CD14-positive monocyte (primary cell): ENCODE measurements around the gene ABCA2. TPM values are rescaled to one million over a fixed set of nuclear protein-coding genes. Genes with fewer than 3 reads are reported as not detected.
"Not testable (repeated sequence)": the region's sequence is repeated elsewhere in the genome, so short reads cannot be mapped to it uniquely, and the experiment has no call there.

Source experiments
- DNase-seq, 3 donors: peaks; one replicate each; pipeline ENCODE4 v3.0.0-alpha.2; 2011 to 2022
- H2AFZ ChIP-seq: 2 replicates; pipeline ENCODE4 v1.6.0; 2012; ENCODE audit warnings: mild to moderate bottlenecking, low read depth, low read length, inconsistent platforms; ENCODE audit not compliant: insufficient read depth, poor library complexity, severe bottlenecking
- H3K27ac ChIP-seq, 2 donors: 1 replicate in 1 of 2; 2 replicates in 1 of 2; pipeline ENCODE4 v1.5.1; 2012 to 2013; ENCODE audit warnings: low read length in 2 of 2, control low read depth in 1 of 2, inconsistent platforms in 1 of 2, low read depth in 1 of 2, mild to moderate bottlenecking in 1 of 2
- H3K27me3 ChIP-seq, 2 donors: one replicate each; pipeline versions ENCODE4 v1.6.0 to v1.6.1; 2011 to 2013; ENCODE audit warnings: low read length in 2 of 2; ENCODE audit not compliant: control insufficient read depth in 2 of 2, insufficient read depth in 2 of 2
- H3K36me3 ChIP-seq, 2 donors: replicated peaks in 1 of 2; 1 replicate in 1 of 2; 2 replicates in 1 of 2; pipeline versions ENCODE4 v1.5.1 to v1.6.1; 2012 to 2013; ENCODE audit warnings: low read length in 2 of 2, control low read depth in 1 of 2, inconsistent platforms in 1 of 2, mild to moderate bottlenecking in 1 of 2; ENCODE audit not compliant: insufficient read depth in 2 of 2, control insufficient read depth in 1 of 2
- H3K4me1 ChIP-seq, 2 donors: 1 replicate in 1 of 2; 2 replicates in 1 of 2; pipeline versions ENCODE4 v1.5.1 to v1.6.1; 2012 to 2013; ENCODE audit warnings: low read length in 2 of 2, control low read depth in 1 of 2, inconsistent platforms in 1 of 2, mild to moderate bottlenecking in 1 of 2, moderate library complexity in 1 of 2; ENCODE audit not compliant: insufficient read depth in 2 of 2, control insufficient read depth in 1 of 2
- H3K4me2 ChIP-seq: replicated peaks from 2 replicates; pipeline ENCODE3; 2012; ENCODE audit warnings: low read length, moderate library complexity, mild to moderate bottlenecking; ENCODE audit not compliant: poor library complexity, severe bottlenecking; ENCODE audit errors: extremely low read depth
- H3K4me3 ChIP-seq, 3 experiments: fragments of 200-600 bp in 1 of 3; sonication (generic) in 1 of 3; replicated peaks in 1 of 3; 1 replicate in 2 of 3; 2 replicates in 1 of 3; pipeline ENCODE4 v1.5.1; 2011 to 2013; ENCODE audit warnings: low read length in 3 of 3, mild to moderate bottlenecking in 3 of 3, control low read depth in 2 of 3, low read depth in 2 of 3, inconsistent platforms in 1 of 3, moderate library complexity in 1 of 3
- H3K79me2 ChIP-seq: 2 replicates; pipeline ENCODE4 v1.6.0; 2012; ENCODE audit warnings: mild to moderate bottlenecking, control low read depth, inconsistent platforms, low read length, moderate library complexity; ENCODE audit not compliant: insufficient read depth
- H3K9ac ChIP-seq: 2 replicates; pipeline ENCODE4 v1.6.0; 2017; ENCODE audit warnings: low read length, mild to moderate bottlenecking; ENCODE audit not compliant: insufficient read depth, poor library complexity, severe bottlenecking
- H3K9me3 ChIP-seq, 2 donors: replicated peaks in 1 of 2; 1 replicate in 1 of 2; 2 replicates in 1 of 2; pipeline versions ENCODE4 v1.5.1 to v1.6.1; 2012 to 2013; ENCODE audit warnings: low read length in 2 of 2, control low read depth in 1 of 2; ENCODE audit not compliant: control insufficient read depth in 1 of 2, insufficient read depth in 1 of 2
- H4K20me1 ChIP-seq: 2 replicates; pipeline ENCODE4 v1.6.0; 2012; ENCODE audit warnings: mild to moderate bottlenecking, low read length, control low read depth, moderate library complexity; ENCODE audit not compliant: insufficient read depth
- H3K27ac Mint-ChIP-seq, 7 donors: one replicate each; pipeline ENCODE4 v1.8.0; 2020; ENCODE audit warnings: mild to moderate bottlenecking in 7 of 7, mixed read lengths in 7 of 7, moderate library complexity in 6 of 7, inconsistent platforms in 2 of 7
- H3K27me3 Mint-ChIP-seq, 3 donors: one replicate each; pipeline ENCODE4 v1.8.0; 2021 to 2022; ENCODE audit warnings: low read depth in 3 of 3, mild to moderate bottlenecking in 3 of 3, mixed read lengths in 3 of 3, moderate library complexity in 3 of 3, inconsistent platforms in 1 of 3
- H3K36me3 Mint-ChIP-seq, 2 donors: one replicate each; pipeline ENCODE4 v1.8.0; 2020; ENCODE audit warnings: mixed read lengths in 2 of 2, inconsistent platforms in 1 of 2, mild to moderate bottlenecking in 1 of 2
- H3K4me1 Mint-ChIP-seq: one replicate; pipeline ENCODE4 v1.8.0; 2020; ENCODE audit warnings: mild to moderate bottlenecking, mixed read lengths
- H3K4me3 Mint-ChIP-seq, 2 donors: one replicate each; pipeline ENCODE4 v1.8.0; 2020; ENCODE audit warnings: mild to moderate bottlenecking in 2 of 2, mixed read lengths in 2 of 2, moderate library complexity in 1 of 2
- H3K9me3 Mint-ChIP-seq, 7 donors: one replicate each; pipeline ENCODE4 v1.8.0; 2020 to 2022; ENCODE audit warnings: mixed read lengths in 7 of 7, mild to moderate bottlenecking in 6 of 7, moderate library complexity in 6 of 7, inconsistent platforms in 2 of 7
- WGBS: methylation state at CpG from one replicate; pipeline ENCODE4 v1.1.5; 2013; ENCODE audit warnings: missing lambda C conversion rate; ENCODE audit not compliant: insufficient coverage; 5-methylcytosine and 5-hydroxymethylcytosine counted together
- intact Hi-C, 2 donors: fragments of 100-400 bp; cut with micrococcal nuclease; formaldehyde crosslinking; loops; one replicate each; pipeline versions ENCODE4 v1.15.0 to v1.15.1; 2023
- polyA plus RNA-seq, 3 donors: library from polyadenylated mRNA; depleted of rRNA in 1 of 3; unstranded in 2 of 3; stranded (reverse) in 1 of 3; fragments of 300-500 nt in 2 of 3; fragments of >200 nt in 1 of 3; fragmentation: Illumina TruSeq in 2 of 3; gene quantifications; 1 replicate in 2 of 3; 2 replicates in 1 of 3; pipeline ENCODE4 v1.2.3, GENCODE V29; 2012 to 2021
- TF ChIP-seq, protein P1 (sequence below): fragments of 200-600 bp; IDR thresholded peaks from one replicate; pipeline ENCODE4 v1.8.0; 2022; ENCODE audit warnings: antibody characterized with exemption, mild to moderate bottlenecking

ABCA2 gene
- polyA plus RNA-seq, 3 donors = 0.18 to 30.7 (median 0.40) TPM

DNA sequence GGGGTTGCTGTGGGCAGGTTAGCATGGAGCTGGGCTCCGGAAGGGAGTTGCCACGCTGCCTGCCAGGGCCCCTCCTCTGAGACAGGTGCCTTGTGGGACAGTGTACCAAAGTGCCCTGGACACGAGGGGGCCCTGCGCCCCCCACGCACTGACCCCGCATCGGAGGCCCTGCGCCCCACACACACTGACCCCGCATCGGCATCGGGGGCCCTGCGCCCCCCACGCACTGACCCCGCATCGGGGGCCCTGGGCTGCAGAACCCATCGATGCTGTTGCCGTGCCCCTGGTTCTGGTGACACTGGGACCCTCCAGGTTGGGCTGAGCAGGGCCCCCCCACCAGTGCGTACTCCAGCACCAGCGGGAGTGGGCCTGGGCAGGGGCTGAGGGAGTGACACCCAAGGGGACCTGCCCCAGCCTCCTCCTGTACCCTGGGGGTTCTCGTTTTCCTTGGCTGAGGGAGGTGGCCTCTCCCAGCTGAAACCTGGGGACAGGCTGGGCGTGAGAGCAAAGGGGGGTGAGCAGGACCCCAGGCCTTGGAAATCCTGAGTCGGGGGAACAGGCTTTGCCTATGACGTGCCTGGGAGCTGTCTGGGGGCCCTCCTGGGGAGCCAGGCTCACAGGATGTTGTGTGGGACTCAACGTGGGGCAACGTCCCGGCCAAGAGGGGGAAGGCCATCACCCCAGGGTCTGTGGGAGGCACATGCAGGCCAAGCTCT lies 35.4 kb upstream of the ABCA2 start:
- Histone ChIP-seq H3K4me3 (no peak overlapping the region), H4K20me1 (no peaks in the 10 kb centered on the region), H3K9ac (no peak overlapping the region), H3K9me3 (no peaks in the 10 kb centered on the region), H3K27me3 (no peaks in the 10 kb centered on the region), H3K79me2 (no peaks in the 10 kb centered on the region), H3K36me3 (peaks cover 0 to 5% of the 10 kb centered on the region in 2 donors), H3K4me1 (peaks cover 10 to 11% of the 10 kb centered on the region in 2 donors), H3K27ac (no peak overlapping the region), H3K4me2 (no peak overlapping the region), H2AFZ (no peak overlapping the region)
- no peak for DNase-seq
- H3K4me3 Mint-ChIP-seq = no peak overlapping the region
- H3K9me3 Mint-ChIP-seq = no peaks in the 10 kb centered on the region
- H3K4me1 Mint-ChIP-seq = peaks cover 15% of the 10 kb centered on the region
- H3K27ac Mint-ChIP-seq = no peak overlapping the region
- peaks cover 6 to 18% of the 10 kb centered on the region in 2 donors for H3K36me3 Mint-ChIP-seq
- 88% methylated on average over 24 of the region's 26 CpGs for WGBS
- TF ChIP-seq, protein P1, sequence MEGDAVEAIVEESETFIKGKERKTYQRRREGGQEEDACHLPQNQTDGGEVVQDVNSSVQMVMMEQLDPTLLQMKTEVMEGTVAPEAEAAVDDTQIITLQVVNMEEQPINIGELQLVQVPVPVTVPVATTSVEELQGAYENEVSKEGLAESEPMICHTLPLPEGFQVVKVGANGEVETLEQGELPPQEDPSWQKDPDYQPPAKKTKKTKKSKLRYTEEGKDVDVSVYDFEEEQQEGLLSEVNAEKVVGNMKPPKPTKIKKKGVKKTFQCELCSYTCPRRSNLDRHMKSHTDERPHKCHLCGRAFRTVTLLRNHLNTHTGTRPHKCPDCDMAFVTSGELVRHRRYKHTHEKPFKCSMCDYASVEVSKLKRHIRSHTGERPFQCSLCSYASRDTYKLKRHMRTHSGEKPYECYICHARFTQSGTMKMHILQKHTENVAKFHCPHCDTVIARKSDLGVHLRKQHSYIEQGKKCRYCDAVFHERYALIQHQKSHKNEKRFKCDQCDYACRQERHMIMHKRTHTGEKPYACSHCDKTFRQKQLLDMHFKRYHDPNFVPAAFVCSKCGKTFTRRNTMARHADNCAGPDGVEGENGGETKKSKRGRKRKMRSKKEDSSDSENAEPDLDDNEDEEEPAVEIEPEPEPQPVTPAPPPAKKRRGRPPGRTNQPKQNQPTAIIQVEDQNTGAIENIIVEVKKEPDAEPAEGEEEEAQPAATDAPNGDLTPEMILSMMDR = no peak
- intact Hi-C loops = loop anchor here in 1 of 2 donors (10.0 kb wide), 1 partner anchor 279 kb away; no protein-coding TSS in a partner anchor
- H3K27me3 Mint-ChIP-seq = peaks cover 14 to 25% (median 21%) of the 10 kb centered on the region in 3 donors

- not testable (repeated sequence) for H3K27me3 ChIP-seq, H2AFZ ChIP-seq, H3K9me3 ChIP-seq, H3K4me3 ChIP-seq, H3K4me1 ChIP-seq, H3K27ac Mint-ChIP-seq, H3K9ac ChIP-seq, H4K20me1 ChIP-seq, H3K9me3 Mint-ChIP-seq, H3K27ac ChIP-seq, H3K79me2 ChIP-seq, H3K4me2 ChIP-seq, H3K36me3 ChIP-seq, H3K4me3 Mint-ChIP-seq, DNase-seq
- peaks cover 14 to 23% (median 21%) of the 10 kb centered on the region in 3 donors for H3K27me3 Mint-ChIP-seq
- 100% methylated on average over 2 of the region's 9 CpGs for WGBS
- H3K4me1 Mint-ChIP-seq = peaks cover 14% of the 10 kb centered on the region
- intact Hi-C loops = loop anchor here in 1 of 2 donors (10.0 kb wide), 1 partner anchor 278 kb away; no protein-coding TSS in a partner anchor
- peaks cover 6 to 18% of the 10 kb centered on the region in 2 donors for H3K36me3 Mint-ChIP-seq
These were observed 34.8 kb upstream of the ABCA2 start for GRCh38 chr9:137062798-137063197.
